K562 (cell line): ENCODE measurements around the gene ADRM1. TPM values are rescaled to one million over a fixed set of nuclear protein-coding genes. Genes with fewer than 3 reads are reported as not detected.

Experiments used
- ATAC-seq: fragments of 200-7000 bp; cut with Tn5 transposase; 3 replicates; pipeline ENCODE4 v1.9.1; 2020; ENCODE audit warnings: moderate library complexity
- BruUV-seq: library from RNA; stranded (reverse); fragments of 400-500 nt; replicated peaks from 2 replicates; lab custom pipeline; 2021; lab: Mats Ljungman, UMichigan
- CTCF ChIA-PET: fragments of 300-600 bp; formaldehyde crosslinking; extraction: SDS; loops from one replicate; lab custom pipeline; 2021; ENCODE audit warnings: low intra/inter-chr PET ratio; lab: Yijun Ruan, JAX
- POLR2A ChIA-PET: fragments of 300-600, 350-650 bp; sonication (Branson Sonifier 250); formaldehyde crosslinking; extraction: SDS; loops from one replicate; lab custom pipeline; 2021; ENCODE audit warnings: antibody characterized with exemption, inconsistent platforms; lab: Yijun Ruan, JAX
- DNase-seq, 4 experiments: peaks; one replicate each; pipeline versions ENCODE4 v3.0.0 to v3.0.0-alpha.2; 2011 to 2018; ENCODE audit warnings: low spot score in 3 of 4, mixed read lengths in 3 of 4; ENCODE audit errors: extremely low read depth in 1 of 4
- FAIRE-seq: peaks from 2 replicates; lab custom pipeline; 2011; peaks lifted over from hg19 to GRCh38; lab: Jason Lieb, UNC
- H2AFZ ChIP-seq: 2 replicates; pipeline ENCODE4 v1.6.0; 2011; ENCODE audit warnings: low read depth, low read length, control low read depth, inconsistent platforms
- H3K27ac ChIP-seq: fragments of 200-600 bp; 3 replicates; pipeline ENCODE4 v1.8.0; 2011; ENCODE audit warnings: low read depth, mild to moderate bottlenecking, control low read depth, inconsistent platforms, low read length, moderate library complexity, mixed read lengths; ENCODE audit errors: extremely low read depth
- H3K27me3 ChIP-seq, 2 experiments: fragments of 300-600 bp in 1 of 2; 2 replicates in 1 of 2; 3 replicates in 1 of 2; pipeline versions ENCODE4 v1.6.0 to v1.8.0; 2011; ENCODE audit warnings: inconsistent platforms in 2 of 2, low read length in 2 of 2, mild to moderate bottlenecking in 1 of 2, mixed read lengths in 1 of 2, moderate library complexity in 1 of 2; ENCODE audit not compliant: control insufficient read depth in 2 of 2, insufficient read depth in 2 of 2
- H3K36me3 ChIP-seq: fragments of 300-600 bp; 3 replicates; pipeline ENCODE4 v1.8.0; 2011; ENCODE audit warnings: mild to moderate bottlenecking, low read length, inconsistent platforms; ENCODE audit not compliant: control insufficient read depth, insufficient read depth
- H3K4me1 ChIP-seq, 2 experiments: fragments of 200-600 bp in 1 of 2; replicated peaks in 1 of 2; 2 replicates in 1 of 2; 3 replicates in 1 of 2; pipeline versions ENCODE4 v1.5.1 to v1.8.0; 2011; ENCODE audit warnings: inconsistent platforms in 2 of 2, low read length in 2 of 2, mild to moderate bottlenecking in 1 of 2, mixed read lengths in 1 of 2, moderate library complexity in 1 of 2; ENCODE audit not compliant: control insufficient read depth in 2 of 2, insufficient read depth in 2 of 2
- H3K4me2 ChIP-seq: 2 replicates; pipeline ENCODE4 v1.6.1; 2011; ENCODE audit warnings: low read length, control low read depth, inconsistent platforms, mixed read lengths; ENCODE audit not compliant: insufficient read depth
- H3K4me3 ChIP-seq: fragments of 200-600 bp; sonication (generic), shearing (Covaris generic); 2 replicates; pipeline ENCODE4 v1.5.1; 2016; ENCODE audit warnings: control low read depth, inconsistent platforms
- H3K79me2 ChIP-seq: fragments of 200-600 bp; 3 replicates; pipeline ENCODE4 v1.8.0; 2011; ENCODE audit warnings: low read length, inconsistent platforms; ENCODE audit not compliant: control insufficient read depth, insufficient read depth
- H3K9ac ChIP-seq, 2 experiments: 2 replicates each; pipeline versions ENCODE4 v1.6.0 to v1.6.1; 2011; ENCODE audit warnings: low read depth in 2 of 2, low read length in 2 of 2, control low read depth in 1 of 2, inconsistent platforms in 1 of 2, mild to moderate bottlenecking in 1 of 2, mixed read lengths in 1 of 2; ENCODE audit not compliant: insufficient read depth in 1 of 2
- H3K9me1 ChIP-seq: one replicate; pipeline ENCODE4 v1.6.0; 2011; ENCODE audit warnings: inconsistent platforms, mild to moderate bottlenecking, low read length, moderate library complexity; ENCODE audit not compliant: control insufficient read depth, insufficient read depth
- H3K9me3 ChIP-seq: replicated peaks from 2 replicates; pipeline ENCODE4 v1.5.1; 2011; ENCODE audit warnings: low read depth, low read length, inconsistent platforms; ENCODE audit not compliant: control insufficient read depth, insufficient read depth
- H4K20me1 ChIP-seq: replicated peaks from 2 replicates; pipeline ENCODE4 v1.6.1; 2011; ENCODE audit warnings: low read length, inconsistent platforms, mixed read lengths; ENCODE audit not compliant: control insufficient read depth, insufficient read depth
- RBFOX2 ChIP-seq: fragments of 200-400 bp; formaldehyde crosslinking; IDR thresholded peaks from 2 replicates; pipeline ENCODE4 v1.6.1; 2017; ENCODE audit warnings: low read depth, mild to moderate bottlenecking, low read length, moderate library complexity
- TEAD2 ChIP-seq: fragments of 450-650 bp; IDR thresholded peaks from 2 replicates; pipeline ENCODE4 v1.6.1; 2016; ENCODE audit warnings: missing genetic modification characterization, control low read depth, missing compliant biosample characterization
- ZNF512 ChIP-seq: IDR thresholded peaks from 2 replicates; pipeline ENCODE4 v1.6.1; 2016; ENCODE audit warnings: missing genetic modification characterization, missing compliant biosample characterization
- ZNF778 ChIP-seq: fragments of 450-650 bp; formaldehyde crosslinking; IDR thresholded peaks from 2 replicates; pipeline ENCODE4 v1.4.0; 2020; ENCODE audit warnings: mild to moderate bottlenecking, moderate library complexity
- WGBS: fragments of 100-300 bp; shearing (Covaris generic); methylation state at CpG from one replicate; pipeline ENCODE4 v1.1.6; 2016; ENCODE audit warnings: low coverage, mixed read lengths; ENCODE audit not compliant: insufficient coverage; ENCODE audit errors: missing lambda C conversion rate; 5-methylcytosine and 5-hydroxymethylcytosine counted together
- in situ Hi-C: fragments of 300-500 bp; cut with MboI; formaldehyde crosslinking; loops from 4 replicates; pipeline ENCODE4 v1.15.0; 2018; ENCODE audit warnings: inconsistent platforms, mixed read lengths
- intact Hi-C: fragments of 100-400 bp; cut with micrococcal nuclease; formaldehyde crosslinking; loops from 2 replicates; pipeline ENCODE4 v1.14.2; 2022
- polyA plus RNA-seq, 8 experiments: library from polyadenylated mRNA; depleted of rRNA in 4 of 8; stranded (reverse) in 5 of 8; unstranded in 3 of 8; fragments of >200 nt; fragmentation: Nextera tagmentation in 2 of 8; fragmentation: Illumina TruSeq in 1 of 8; extraction: Ambion mirVana in 2 of 8; extraction: Trizol in 1 of 8; gene quantifications; 2 replicates each; pipeline versions ENCODE4 v1.2.1 to v1.2.3, GENCODE V29; 2011 to 2014; ENCODE audit warnings: inconsistent platforms in 1 of 8, missing spikeins in 1 of 8
- total RNA-seq, 7 experiments: library from RNA; depleted of rRNA in 6 of 7; stranded (reverse); fragments of >200 nt in 6 of 7; fragmentation: Illumina TruSeq in 2 of 7; extraction: Trizol in 2 of 7; gene quantifications; 2 replicates each; pipeline versions ENCODE4 v1.2.1 to v1.2.3, GENCODE V29; 2011 to 2021; ENCODE audit warnings: low replicate concordance in 1 of 7

Gene ADRM1
- total and polyA plus RNA-seq, 9 of the 15 experiments (the other 6 are each of a cell fraction or from before 2014, with no cell fraction given), result 5.0 to 223 (median 67.4) TPM

- no peak for FAIRE-seq
- no TSS peak for BruUV-seq
- TF ChIP-seq TEAD2 (tag) (no peak), RBFOX2 (0 out of 2 replicates have a peak, but pooled peaks have one; percentile 0)
- Histone ChIP-seq H3K9me1 (no peaks in the 10 kb centered on the region), H3K36me3 (peaks cover 97% of the 10 kb centered on the region; the same call in 2 of the 3 replicates), H3K79me2 (no peaks in the 10 kb centered on the region), H4K20me1 (no peaks in the 10 kb centered on the region), H3K4me1 (peaks cover 0 to 17% of the 10 kb centered on the region in 2 experiments; a peak in 1 of 5 replicates), H3K4me3 (no peak overlapping the region), H3K4me2 (no peak overlapping the region), H3K27ac (no peak overlapping the region), H3K27me3 (no peaks in the 10 kb centered on the region), H2AFZ (no peak overlapping the region), H3K9ac (no peak overlapping the region), H3K9me3 (no peaks in the 10 kb centered on the region)
- intact Hi-C loops, result no loop called here
- ChIA-PET CTCF (no interaction called here), POLR2A (interaction anchor here (0.6 kb wide), 1 partner anchor 441 kb away, joined by 3 read pairs; no protein-coding TSS in a partner anchor)
- DNase-seq, result no peak
- whole genome bisulfite sequencing, result 89% methylated on average over 18 of the region's 33 CpGs
- in situ Hi-C loops, result no loop called here
- ATAC-seq, result no peak
These were observed 25.1 kb downstream of the ADRM1 start for GRCh38 chr20:62327726-62328495.

- WGBS, result 97% methylated on average over 22 of the region's 26 CpGs
- ATAC-seq (no peak), FAIRE-seq (no peak), DNase-seq (no peak)
- CTCF ChIA-PET, result no interaction called here
- Histone ChIP-seq H3K4me1 (peaks cover 0 to 10% of the 10 kb centered on the region in 2 experiments; a peak in 1 of 5 replicates), H3K27me3 (no peaks in the 10 kb centered on the region), H2AFZ (no peak overlapping the region), H4K20me1 (no peaks in the 10 kb centered on the region), H3K9me1 (no peaks in the 10 kb centered on the region), H3K36me3 (peaks cover 96% of the 10 kb centered on the region; the same call in 2 of the 3 replicates), H3K4me2 (no peak overlapping the region), H3K9ac (no peak overlapping the region), H3K79me2 (no peaks in the 10 kb centered on the region), H3K9me3 (no peaks in the 10 kb centered on the region), H3K4me3 (no peak overlapping the region), H3K27ac (no peak overlapping the region)
- TF ChIP-seq RBFOX2, result 0 out of 2 replicates have a peak, but pooled peaks have one; percentile 4
- no peak for TF ChIP-seq ZNF512 (tag)
- TF ChIP-seq ZNF778 (CRISPR knock-in tag), result no peak
- in situ Hi-C loops (no loop called here), intact Hi-C loops (no loop called here)
- no TSS peak for BruUV-seq
- POLR2A ChIA-PET, result no interaction called here
These were observed 26.0 kb downstream of the ADRM1 start for GRCh38 chr20:62328684-62329388.
